Activated CD8-positive, alpha-beta memory T cell treated with anti-CD3 and anti-CD28 coated beads, Interleukin-2, amount 50 U/mL, for 1 hour (primary cell): ENCODE measurements around the gene DOCK3.
"Not testable (repeated sequence)": the region's sequence is repeated elsewhere in the genome, so short reads cannot be mapped to it uniquely, and the experiment has no call there.

Experiments used
- DNase-seq: peaks from one replicate; pipeline ENCODE4 v3.0.0-alpha.2; 2020; ENCODE audit errors: extremely low read depth

The DOCK3 gene

DNA sequence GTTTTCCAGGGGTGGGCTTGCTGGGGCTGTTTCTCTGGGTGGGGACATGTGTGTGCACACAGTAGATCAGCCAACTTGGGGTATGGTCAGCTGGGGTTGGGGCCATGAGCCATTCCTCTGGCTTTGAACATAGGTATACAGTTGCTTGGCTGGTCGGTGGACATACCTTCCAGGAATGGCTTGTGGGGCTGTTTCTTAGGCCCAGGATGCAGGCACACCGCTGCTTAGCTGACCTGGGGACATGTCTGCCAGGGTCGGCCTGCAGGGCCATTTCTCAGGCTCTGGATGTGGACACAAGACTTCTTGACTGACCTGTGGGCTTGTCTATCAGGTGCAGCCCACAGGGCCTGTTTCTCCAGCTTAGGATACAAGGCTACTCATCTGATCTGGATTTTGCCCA lies 130.6 kb downstream of the DOCK3 start:
- no peak for DNase-seq

DNA sequence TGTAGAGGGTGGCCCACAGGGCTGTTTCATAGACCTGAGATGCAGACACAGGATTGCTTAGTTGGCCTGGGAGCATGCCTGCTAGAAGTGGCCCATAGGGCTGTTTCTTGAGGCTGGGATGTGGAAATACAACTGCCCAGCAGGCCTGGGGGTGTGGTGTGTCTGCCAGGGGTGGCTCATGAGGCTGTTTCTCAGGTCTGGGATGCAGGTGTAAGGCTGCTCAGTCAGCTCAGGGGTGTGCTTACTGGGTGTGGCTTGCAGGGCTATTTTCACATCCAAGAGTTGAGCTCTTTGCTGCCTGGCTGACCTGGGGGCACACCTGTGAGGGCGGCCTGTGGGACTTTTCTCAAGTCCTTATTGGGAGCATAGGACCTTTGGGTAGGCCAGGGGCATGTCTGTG lies 131.3 kb downstream of the DOCK3 start:
- DNase-seq: no peak

GRCh38 chr3:50806806-50807205 lies 132.1 kb downstream of the DOCK3 start:
- DNase-seq: no peak

GRCh38 chr3:50807266-50807665 lies 132.5 kb downstream of the DOCK3 start:
- no peak for DNase-seq

DNA sequence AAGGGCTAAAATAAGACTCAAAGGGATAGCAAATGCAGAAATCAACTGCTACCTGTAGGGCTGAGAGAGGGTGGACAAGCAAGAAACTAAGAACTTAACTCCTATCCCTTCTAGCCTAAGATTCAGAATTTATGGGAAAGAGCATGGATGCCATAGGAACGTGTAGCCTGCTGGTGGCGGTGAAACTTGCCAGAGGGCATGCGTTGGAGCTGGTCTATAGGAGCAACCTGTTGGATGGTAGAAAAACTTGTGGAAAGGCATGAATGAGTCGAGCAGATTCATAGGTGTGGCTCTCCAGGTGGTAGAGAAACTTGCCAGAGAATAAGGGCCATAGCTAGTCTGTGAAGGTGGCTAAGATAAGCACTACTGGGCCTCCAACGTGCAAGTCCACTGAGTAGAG lies 137.2 kb downstream of the DOCK3 start:
- DNase-seq: no peak

GRCh38 chr3:50815844-50816243 lies 141.1 kb downstream of the DOCK3 start:
- DNase-seq: no peak

DNA sequence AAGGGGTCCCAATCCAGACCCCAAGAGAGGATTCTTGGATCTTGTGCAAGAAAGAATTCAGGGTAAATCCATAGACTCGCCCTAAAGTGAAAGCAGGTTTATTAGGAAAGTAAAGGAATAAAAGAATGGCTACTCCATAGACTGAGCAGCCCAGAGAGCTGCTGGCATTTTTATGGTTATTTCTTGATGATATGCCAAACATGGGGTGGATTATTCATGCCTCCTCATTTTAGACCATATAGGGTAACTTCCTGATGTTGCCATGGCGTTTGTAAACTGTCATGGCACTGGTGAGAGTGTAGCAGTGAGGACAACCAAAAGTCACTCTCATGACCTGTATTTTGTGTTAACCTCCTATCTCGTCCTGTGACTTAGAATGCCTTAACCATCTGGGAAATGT lies 142.2 kb downstream of the DOCK3 start:
- DNase-seq: no peak

DNA sequence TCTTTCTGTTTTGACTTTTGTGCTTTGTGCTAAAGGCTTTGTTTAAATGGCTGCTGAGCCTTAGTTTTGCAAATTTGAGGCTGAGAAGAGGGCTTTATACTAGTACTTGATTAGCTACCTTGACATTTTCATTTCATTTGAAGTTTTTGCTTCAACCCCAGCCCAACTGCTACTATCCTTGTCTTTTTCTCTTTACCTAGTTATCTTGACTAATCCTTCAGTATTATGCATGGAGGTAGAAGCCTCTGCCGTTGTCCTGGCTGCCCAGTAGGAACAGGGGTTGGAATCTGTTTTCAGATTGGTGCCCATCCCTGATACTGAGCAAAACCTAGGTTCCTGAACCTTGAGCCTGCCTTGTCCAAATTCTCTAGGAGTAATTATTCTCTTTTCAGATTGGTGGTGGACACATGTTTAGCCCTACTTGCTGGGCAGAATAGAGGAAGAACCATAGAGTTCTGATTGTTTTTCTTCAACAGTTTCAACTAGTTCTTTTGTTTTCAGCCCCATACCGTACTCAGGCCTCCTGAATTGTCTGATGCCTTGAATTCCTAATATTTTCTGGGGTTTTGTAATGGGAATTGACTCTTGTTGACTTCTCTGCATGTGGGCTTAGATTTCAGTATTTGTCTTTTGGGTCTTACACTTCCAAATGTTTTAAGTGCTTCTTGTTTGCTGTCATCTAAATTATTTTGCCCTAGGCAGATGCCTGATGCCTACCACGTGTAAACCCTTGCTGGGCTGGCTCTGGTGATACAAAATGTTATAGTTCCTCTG lies 143.2 kb downstream of the DOCK3 start:
- DNase-seq: no peak

- DNase-seq: no peak
Measured at GRCh38 chr3:50819882-50820281, 145.2 kb downstream of the DOCK3 start.

DNA sequence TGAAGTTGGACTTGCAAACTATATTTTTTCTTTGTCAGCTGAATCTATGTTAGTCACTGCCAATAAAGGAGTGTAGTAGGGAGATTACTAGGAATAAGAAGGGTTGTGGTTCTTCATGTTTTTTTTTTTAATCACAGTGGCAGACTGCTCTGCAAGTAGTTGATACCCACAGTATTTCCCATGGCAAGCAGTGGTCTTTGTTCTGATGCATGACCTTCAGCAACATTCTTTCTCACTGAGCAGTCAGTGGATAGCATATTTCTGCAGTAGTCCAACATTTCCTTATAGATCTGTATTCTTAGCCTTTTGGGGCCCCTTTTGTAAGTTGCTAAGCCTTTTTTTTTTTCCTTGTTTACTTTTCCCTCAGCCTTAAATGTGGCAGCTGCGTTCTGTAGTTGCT lies 151.1 kb downstream of the DOCK3 start:
- no peak for DNase-seq

GRCh38 chr3:50830451-50830850 lies 155.7 kb downstream of the DOCK3 start:
- DNase-seq: no peak

DNA sequence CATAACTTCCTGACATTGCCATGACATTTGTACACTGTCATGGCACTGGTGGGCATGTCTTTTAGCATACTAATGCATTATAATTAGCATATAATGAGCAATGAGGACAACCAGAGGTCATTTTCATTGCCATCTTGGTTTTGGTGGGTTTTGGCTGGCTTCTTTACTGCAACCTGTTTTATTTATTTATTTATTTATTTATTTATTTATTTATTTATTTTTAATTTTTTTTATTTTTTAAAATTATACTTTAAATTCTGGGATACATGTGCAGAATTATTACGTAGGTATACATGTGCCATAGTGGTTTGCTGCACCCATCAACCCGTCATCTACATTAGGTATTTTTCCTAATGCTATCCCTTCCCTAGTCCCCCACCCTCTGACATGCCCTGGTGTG lies 156.3 kb downstream of the DOCK3 start:
- DNase-seq: not testable (repeated sequence)

GRCh38 chr3:50840983-50841489 lies 166.3 kb downstream of the DOCK3 start:
- no peak for DNase-seq

GRCh38 chr3:50848308-50848707 lies 173.6 kb downstream of the DOCK3 start:
- DNase-seq: no peak

GRCh38 chr3:50850639-50851511 lies 176.1 kb downstream of the DOCK3 start:
- DNase-seq: no peak

DNA sequence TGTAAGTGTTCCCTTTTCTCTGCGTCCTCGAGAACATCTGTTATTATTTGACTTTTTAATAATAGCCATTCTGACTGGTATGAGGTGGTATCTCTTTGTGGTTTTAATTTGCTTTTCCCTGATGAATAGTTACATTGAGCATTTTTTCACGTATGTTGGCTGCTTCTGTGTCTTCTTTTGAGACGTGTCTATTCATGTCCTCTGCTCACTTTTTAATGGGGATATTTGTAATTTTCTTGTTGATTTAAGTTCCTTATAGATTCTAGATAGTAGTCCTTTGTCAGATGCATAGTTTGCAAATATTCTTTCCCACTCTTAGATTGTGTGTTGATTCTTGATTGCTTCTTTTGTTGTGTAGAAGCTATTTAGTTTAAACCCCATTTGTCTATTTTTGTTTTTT lies 179.2 kb downstream of the DOCK3 start:
- DNase-seq: no peak

- no peak for DNase-seq
Measured at GRCh38 chr3:50862221-50862620, 187.5 kb downstream of the DOCK3 start.

DNA sequence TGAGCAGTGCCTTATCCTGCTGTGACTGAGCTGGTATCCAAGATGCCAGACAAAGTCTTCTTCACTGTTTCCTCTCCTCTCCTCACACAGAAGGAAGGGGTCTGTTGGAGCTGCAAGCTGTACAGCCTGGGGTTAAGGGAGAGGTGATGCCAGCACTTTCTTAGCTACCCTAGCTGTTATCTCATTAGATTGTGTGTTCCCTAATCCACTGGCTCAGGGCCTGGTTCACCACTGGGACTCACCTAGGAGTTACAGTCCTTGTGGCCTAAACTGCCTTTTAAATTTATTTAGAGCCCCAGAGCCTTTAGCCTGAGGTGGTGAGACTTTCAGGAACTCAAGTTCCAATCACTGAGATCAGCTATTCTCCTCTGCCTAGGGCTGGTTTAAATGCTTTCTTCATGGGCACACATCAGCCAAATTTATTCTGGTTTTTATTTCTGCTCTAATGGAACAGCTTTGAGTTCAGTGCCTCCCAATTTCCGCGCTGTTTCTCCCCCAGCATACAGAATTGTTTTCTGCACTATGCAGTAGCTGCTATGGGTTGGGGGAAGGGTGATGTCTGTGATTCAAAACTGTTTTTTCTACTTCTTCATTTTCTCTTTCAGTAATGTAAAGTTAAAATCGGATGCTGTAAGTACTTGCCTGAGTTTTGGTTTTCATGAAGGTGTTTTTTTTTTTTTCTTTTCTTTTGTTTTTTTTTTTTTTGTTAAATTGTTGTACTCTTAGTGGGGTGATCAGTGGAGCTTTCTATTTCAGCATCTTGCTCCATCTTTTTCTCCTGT lies 198.8 kb downstream of the DOCK3 start:
- DNase-seq: no peak

DNA sequence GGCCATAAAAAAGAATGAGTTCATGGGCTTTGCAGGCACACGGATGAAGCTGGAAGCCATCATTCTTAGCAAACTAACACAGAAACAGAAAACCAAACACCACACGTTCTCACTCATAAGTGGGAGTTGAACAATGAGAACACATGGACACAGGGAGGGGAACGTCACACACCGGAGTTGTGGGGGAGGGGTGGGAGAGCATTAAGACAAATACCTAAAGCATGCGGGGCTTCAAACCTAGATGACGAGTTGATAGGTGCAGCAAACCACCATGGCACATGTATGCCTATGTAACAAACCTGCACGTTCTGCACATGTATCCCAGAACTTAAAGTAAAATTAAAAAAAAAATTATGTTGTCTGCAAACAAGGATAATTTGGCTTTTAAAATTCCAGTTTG lies 200.1 kb downstream of the DOCK3 start:
- not testable (repeated sequence) for DNase-seq

DNA sequence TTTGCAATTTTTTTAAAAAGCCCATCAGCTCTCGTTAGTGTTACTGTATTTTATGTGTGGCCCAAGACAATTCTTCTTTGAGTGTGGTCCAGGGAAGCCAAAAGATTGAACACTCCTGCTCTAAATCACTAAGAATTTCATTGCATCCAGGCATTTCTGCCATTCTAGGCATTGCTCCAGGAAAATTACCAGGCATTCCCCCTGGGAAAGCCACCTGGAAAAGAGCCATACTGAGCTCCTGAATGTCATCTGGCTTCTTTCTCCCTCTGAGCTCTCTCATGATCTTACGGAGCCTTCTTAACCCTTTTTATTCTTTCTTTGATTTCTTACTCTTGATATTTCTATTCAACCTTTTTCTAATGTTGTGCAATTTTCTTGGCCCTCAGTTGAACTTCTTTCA lies 202.2 kb downstream of the DOCK3 start:
- DNase-seq: no peak

- DNase-seq: not testable (repeated sequence)
Measured at GRCh38 chr3:50882733-50883132, 208.0 kb downstream of the DOCK3 start.

DNA sequence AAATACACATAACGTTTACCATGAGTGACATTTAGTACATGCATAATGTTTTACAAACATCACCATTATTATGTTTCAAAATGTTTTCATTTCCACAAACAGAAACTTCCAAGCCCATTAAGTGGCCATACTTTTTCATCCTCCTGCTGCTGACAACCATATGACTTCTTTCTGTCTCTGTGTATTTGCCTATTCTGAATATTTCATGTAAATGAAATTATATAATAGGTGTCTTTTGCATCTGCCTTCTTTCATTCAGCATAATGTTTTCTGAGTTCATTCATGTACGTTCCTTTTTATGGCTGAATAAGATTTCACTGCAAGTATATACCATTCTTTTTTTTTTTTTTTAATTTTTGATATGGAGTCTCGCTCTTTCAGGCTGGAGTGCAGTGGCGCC lies 209.0 kb downstream of the DOCK3 start:
- no peak for DNase-seq
